ENCODE results near the gene C6orf52.
"Not testable (repeated sequence)": the region's sequence is repeated elsewhere in the genome, so short reads cannot be mapped to it uniquely, and the experiment has no call there.

Gene C6orf52

DNA sequence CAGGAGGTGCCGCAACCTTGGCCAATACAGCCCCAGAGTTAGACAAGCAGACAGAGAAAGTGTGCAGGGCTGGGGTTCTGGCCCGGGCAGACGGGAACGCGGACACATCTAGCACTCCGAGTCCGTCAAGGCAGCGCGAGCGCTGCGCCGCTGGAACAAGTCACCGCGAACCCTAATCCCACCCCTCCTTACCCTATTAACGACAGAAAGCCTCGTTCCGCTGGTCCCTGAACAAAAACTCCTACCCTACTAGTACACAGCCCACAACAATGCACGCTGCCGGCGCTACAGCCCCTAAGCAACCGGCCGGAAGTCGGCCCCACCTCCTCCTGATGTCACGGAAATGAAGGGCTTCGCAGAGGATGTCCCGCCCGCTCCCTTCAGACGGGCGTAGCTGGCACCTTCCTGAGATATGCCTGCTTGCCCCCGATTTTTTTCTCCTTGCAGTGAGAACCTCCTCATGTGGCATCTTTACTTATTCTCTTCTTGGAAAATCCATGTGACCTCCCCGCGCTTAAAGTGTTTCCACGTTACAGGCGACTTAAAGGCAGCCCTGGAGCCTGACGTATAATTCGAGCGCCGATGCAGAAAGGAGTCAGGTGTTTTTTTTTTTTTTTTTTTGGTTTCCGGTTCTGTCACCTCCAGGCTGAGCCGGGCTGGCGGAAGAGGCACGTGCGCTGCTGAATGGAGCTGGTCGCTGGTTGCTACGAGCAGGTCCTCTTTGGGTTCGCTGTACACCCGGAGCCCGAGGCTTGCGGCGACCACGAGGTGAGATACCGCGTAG lies at the start of gene C6orf52, which contains the start of gene PAK1IP1:
C6orf52 (minus strand) TSS at position 315 of the 784 bp plus-strand sequence. CDS start 7,066 bp downstream, outside the sequence.
PAK1IP1 (plus strand) TSS at position 671 of the 784 bp plus-strand sequence; CDS start at position 685, 14 bp downstream.
- DNase-seq: peak; percentile 81

DNA sequence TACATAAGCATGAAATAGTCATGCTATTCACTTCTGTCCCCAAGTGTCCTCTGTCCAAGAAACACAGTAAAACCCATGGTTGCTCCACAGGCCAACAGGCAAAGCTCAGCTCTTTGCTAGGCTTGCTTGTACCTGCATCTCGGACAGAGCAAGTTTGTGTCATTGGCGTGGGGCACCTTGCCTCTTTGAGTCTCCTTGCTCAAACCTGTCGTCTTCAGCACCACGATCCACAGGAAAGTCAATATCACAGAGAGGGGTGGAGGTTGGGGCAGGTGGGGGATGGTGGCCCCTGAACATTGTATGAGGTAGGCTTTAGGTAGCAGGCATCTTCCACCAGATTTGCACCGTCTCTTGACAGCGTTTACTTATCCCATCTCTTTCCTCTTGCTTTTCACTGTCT lies 49.1 kb upstream of the C6orf52 start:
- DNase-seq: no peak

DNA sequence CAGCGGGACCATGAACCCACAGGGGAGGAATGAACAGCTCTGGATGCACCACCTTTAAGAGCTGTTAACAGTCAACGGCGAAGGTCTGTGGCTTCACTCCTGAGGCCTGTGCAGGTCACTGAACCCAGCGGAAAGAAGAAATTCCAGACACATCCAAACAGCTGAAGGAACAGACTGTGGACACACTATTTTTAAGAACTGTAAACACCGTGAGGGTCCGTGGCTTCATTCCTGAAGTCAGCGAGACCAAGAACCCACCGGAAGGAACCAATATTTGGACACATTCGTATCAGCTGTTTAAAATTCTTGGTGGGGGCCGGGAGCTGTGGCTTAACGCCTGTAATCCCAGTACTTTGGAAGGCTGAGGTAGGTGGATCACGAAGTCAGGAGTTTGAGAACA lies 47.8 kb upstream of the C6orf52 start:
- no peak for DNase-seq

DNA sequence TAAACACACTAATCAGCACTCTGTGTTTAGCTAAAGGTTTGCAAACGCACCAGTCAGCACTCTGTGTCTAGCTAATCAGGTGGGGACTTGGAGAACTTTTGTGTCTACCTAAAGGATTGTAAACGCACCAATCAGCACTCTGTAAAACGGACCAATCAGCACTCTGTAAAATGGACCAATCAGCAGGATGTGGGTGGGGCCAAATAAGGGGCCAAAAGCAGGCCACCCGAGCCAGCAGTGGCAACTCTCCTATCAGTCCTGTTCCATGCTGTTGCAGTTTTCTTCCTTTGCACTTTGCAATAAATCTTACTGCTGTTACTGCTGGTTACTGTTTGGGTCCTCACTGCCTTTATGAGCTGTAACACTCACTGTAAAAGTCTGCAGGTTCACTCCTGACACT lies 47.2 kb upstream of the C6orf52 start:
- DNase-seq: not testable (repeated sequence)

DNA sequence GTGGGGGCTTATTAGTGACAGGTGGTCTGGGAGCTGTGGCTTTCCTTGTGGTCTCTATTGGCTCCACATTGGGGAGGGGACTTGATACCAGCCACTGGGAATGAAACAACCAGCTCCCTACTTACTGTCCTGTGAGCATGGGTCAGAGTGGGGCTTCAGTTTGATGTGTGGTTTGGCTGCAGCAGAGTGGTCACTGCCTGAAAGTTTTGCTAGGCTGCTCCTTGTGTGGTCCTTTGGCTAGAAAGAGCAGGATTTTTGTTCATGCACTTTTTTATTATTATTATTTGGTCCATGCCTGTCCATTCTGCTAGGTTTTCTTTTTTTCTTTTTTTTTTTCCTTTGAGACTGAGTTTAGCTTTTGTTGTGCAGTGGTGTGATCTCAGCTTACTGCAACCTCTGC lies 45.6 kb upstream of the C6orf52 start:
- DNase-seq: no peak

DNA sequence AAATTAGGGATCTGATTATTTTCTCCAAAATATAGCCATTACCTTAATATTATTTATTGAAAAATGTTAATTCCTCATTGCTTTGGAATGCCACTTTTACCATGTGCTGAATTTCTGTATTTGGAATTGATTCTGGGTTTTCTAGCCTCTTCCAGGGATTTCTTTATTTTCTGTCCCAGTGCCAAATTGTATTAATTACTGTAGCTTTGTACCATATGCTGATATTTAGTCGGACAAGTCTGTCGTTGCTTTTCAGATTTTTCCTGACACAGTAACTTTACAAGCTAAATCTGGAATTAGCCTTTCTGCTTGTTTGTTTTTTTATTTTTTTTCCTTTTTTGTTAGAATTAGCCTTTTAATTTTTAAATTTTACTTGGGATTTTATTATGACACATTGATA lies 42.3 kb upstream of the C6orf52 start:
- no peak for DNase-seq

DNA sequence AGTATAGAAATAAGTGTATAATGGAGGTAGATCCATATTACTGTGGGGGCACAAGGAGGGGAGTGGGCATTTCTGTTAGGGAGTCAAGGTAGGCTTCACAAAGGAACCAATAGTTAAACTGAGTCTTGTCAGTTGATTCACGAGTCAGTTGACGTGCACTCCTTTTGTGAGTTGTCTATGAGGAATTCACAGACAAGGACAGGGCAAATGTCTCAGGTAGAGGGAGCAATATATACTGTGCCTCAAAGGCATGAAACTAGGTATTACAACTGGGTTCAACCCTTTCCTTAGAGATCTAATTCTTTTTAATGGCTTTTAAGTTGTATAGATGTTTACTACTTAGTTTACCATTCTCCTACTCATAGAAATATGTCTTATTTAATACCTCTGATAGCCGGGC lies 39.4 kb upstream of the C6orf52 start:
- DNase-seq: no peak

DNA sequence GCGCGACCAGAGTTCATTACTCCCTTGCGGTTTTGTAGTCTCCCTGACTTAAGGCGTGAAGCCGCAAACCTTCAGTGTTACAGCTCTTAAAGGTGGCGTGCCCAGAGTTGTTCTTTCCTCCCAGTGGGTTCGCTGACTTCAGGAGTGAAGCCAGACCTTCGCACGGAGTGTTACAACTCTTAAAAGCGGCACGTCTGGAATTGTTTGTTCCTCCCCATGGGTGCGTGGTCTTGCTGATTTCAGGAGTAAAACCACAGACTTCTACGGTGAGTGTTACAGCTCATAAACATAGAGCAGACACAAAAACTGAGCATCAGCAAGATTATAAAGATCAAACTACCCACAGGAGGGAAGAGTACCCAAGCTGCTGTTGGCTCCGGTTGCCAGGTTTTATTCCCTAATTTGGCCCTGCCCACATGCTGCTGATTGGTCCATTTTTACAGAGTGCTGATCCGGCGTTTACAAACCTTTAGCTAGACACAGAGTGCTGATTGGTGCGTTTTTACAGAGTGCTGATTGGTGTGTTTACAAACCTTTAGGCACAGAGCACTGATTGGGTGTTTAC lies 38.8 kb upstream of the C6orf52 start:
- no peak for DNase-seq

DNA sequence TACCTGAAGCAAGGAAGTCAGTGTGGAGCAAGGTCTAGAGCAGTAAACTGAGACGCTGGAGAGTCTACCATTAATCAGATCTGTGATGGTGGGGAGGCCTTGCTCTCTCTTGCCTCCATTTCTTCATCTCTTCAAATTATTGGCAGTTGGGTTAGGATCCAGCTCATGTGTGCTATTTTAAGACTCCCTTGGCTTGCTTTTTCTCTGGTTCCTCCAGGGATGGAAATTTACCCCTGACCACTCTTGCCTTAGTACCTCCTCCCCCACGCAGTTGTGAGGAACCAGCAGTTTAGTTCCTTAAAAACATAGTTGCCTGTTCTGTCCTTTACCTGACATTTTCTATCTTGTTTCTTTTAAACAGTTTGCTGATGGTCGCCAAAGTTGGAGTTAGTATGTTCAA lies 35.8 kb upstream of the C6orf52 start:
- DNase-seq: no peak

DNA sequence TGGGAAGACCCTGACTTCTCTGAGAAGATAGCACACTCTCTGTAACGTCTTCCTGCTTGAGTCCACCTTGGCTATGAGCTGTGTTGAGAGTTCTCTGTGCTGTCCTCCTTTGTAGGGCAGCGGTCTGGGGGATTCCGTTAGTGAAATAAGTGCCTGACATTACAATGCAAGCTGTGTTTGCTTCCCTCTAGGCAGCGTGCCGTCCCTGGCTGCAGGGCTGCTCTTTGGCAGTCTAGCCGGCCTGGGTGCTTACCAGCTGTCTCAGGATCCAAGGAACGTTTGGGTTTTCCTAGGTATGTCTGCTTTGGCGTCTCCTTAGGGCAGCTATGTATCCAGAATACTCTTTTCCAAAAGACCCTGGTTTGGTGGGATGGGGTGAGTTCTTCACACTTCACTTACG lies 31.3 kb upstream of the C6orf52 start:
- DNase-seq: no peak

DNA sequence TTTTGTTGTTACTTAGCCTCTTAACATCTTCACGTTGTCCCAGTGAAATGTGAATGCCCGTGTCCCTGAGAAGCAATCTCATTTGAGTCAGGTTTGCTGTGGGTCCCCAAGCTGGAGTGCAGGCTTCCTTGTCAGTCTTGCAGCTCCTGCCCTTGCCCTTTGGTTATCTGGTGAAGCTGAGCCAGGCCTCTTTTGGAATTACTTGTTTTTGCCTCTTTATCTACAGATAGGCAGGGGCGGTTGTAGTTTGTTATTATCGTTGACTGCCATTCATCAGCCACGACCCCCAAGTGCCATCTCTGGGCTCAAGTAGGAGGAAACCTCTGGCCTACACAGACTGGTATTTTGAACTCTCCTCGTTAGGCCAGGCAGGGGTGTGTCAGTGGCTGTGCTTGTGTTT lies 30.6 kb upstream of the C6orf52 start:
- no peak for DNase-seq

DNA sequence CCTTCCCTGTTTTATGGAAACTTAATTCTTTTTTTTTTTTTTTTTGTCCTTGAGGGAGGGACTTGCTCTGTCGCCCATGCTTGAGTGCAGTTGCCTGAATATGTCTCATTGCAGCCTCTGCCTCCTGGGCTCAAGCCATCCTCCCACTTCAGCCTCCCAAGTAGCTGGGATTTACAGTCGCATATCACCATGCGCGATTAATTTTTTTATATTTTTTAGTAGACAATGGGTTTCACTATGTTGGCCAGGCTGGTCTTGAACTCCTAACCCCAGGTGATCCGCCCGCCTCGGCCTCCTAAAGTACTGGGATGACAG lies 29.1 kb upstream of the C6orf52 start:
- no peak for DNase-seq

DNA sequence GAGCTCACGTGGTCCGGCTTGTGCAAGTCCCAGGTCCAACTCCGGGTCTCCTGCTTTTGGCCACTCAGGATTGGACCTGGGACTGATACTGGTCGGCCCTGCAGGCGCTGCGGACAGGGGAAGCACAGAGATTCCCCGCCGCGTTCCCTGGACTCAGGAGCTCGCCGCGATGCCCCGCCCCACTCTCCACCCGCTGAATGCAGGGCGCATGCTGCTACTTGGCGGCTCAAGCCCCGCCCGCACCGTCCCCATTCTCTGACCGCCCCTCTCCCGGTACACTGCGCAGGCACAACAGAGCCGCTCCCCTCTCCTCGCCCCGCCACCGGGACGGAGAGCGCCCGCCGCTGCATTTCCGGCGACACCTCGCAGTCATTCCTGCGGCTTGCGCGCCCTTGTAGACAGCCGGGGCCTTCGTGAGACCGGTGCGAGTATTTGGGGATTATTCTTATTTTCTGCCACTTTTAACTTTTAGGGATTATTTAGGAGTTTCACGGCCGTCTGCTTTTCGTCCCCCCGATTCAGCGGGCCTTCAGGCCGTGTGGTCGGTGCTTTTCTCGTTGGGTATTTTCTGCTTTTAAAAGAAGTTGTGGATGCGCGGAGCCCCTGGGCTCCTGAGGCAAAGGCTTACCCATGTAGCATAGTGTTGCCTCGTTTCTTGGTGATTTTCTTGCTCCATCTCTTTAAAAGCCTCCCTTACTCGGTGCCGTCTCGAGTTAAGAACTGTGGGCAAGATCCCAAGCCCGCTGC lies 28.6 kb upstream of the C6orf52 start, which contains the start of gene TMEM14C:
TMEM14C (plus strand) TSS at position 251 of the 747 bp plus-strand sequence. CDS start 1,544 bp downstream, outside the sequence.
- peak; percentile 76 for DNase-seq

DNA sequence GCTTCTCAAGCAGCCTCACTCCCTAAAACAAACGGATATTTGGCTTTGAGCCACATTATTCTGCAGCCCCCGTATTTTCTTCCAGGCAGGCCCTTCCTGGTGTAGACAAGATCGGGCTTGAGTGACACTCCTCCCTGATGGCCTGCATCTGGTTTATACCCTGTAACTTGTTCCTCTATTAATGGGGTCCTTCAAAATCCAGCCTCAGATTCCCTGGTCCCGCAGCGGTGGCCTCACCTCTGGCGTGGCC lies 28.1 kb upstream of the C6orf52 start:
- DNase-seq: no peak

DNA sequence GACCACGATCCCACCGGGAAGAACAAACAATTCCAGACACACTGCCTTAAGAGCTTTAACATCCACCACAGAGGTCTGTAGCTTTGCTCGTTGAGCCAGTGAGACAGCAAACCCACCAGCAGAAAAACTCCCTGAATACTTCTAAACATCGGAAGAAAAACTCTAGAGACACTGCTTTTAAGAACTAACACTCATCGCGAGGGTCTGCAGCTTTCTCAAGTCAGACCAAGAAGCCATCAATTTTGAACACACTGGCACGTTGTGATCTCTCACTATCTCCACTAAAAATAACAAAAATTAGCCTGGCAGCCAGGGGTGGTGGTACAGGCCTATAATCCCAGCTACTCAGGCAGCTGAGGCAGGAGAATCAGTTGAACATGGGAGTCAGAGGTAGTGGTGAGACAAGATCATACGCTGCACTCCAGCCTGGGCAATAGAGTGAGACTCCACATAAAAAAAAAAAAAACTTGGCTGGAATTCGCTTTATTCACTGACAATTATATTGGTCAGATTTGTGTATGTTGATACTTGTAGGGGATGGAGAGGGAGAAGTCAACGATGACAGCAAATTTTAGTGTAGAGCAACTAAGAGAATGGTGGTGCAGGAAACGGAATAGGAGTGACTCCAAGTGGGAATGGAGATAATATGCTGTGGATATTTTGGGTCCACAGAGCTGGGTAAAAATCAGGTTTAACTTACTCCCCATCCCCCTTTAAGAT lies 27.6 kb upstream of the C6orf52 start:
- no peak for DNase-seq

DNA sequence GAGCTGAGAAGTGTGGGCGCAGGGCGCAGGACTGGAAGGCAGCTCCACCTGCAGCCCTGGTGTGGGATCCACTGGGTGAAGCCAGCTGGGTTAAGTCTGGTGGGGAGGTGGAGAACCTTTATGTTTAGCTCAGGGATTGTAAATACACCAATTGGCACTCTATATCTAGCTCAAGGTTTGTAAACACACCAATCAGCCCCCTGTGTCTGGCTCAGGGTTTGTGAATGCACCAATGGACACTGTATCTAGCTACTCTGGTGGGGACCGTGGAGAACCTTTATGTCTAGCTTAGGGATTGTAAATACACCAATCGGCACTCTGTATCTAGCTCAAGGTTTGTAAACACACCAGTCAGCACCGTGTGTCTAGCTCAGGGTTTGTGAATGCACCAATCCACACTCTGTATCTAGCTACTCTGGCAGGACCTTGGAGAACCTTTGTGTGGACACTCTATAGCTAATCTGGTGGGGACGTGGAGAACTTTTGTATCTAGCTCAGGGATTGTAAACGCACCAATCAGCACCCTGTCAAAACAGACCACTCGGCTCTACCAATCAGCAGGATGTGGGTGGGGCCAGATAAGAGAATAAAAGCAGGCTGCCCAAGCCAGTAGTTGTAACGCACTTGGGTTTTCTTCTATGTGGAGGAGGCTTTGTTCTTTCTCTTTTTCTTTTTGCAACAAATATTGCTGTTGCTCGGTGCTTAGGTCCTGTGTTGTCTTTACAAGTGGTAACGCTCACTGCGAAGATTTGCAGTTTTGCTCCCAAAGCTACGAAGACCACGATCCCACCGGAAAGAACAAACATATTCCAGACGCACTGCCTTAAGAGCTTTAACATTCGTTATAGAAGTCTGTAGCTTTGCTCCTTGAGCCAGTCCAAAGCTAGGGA lies 26.8 kb upstream of the C6orf52 start:
- not testable (repeated sequence) for DNase-seq

DNA sequence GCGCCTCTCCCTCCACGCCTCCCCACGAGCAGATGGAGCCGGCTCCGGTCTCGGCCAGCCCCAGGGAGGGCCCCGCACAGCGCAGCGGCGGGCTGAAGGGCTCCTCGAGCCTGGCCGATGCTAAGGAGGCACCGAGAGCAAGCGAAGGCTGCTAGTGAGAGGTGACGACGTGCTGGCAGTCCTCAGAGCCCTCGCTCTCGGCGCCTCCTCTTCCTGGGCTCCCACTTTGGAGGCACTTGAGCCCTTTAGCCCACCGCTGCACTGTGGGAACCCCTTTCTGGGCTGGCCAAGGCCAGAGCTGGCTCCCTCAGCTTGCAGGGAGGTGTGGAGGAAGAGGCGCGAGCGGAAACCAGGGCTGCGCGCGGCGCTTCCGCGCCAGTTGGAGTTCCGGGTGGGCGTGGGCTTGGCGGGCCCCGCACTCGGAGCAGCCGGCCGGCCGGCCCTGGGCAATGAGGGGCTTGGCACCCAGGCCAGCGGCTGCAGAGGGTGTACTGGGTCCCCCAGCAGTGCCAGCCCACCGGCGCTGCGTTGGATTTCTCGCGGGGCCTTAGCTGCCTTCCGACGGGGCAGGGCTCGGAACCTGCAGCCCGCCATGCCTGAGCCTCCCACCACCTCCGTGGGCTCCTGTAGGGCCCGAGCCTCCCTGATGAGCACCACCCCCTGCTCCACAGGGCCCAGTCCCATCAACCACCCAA lies 26.0 kb upstream of the C6orf52 start:
- no peak for DNase-seq

DNA sequence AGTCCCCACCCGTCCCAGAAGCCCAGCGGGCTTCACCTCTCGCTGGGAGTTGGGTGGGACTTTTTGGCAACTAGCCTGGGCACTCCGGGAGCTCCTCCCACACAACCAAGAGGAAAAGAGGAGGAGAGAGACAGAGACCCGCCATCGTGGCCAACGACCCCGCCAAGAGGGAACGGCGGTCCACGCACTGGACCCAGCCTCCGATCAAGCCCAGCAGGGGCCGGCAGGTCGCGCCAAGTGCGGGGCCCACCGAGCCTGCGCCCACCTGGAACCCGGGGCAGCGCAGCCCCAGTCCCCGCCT lies 25.5 kb upstream of the C6orf52 start:
- DNase-seq: no peak

DNA sequence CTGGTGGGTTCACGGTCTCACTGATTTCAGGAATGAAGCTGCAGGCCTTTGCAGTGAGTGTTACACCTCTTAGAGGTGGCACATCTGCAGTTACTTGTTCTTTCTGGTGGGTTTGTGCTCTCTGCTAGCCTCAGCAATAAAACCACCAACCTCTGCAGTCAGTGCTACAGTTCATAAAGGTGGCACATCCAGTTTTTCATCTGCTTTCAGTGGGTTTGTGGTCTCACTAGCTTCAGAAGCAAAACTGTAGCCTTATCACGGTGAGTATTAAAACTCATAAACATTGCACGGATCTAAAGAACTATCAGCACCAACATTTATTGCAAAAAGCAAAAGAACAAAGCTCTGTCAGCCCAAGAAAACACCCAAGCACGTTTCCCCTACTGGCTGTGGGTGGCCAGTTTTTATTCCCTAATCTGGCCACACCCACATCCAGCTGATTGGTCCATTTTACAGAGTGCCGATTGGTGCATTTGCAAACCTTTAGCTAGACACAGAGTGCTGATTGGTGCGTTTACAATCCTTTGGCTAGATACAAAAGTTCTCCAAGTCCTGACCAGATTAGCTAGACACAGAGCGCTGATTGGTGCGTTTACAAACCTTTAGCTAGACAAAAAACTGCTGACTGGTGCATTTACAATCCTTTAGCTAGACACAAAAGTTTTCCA lies 25.0 kb upstream of the C6orf52 start:
- no peak for DNase-seq

DNA sequence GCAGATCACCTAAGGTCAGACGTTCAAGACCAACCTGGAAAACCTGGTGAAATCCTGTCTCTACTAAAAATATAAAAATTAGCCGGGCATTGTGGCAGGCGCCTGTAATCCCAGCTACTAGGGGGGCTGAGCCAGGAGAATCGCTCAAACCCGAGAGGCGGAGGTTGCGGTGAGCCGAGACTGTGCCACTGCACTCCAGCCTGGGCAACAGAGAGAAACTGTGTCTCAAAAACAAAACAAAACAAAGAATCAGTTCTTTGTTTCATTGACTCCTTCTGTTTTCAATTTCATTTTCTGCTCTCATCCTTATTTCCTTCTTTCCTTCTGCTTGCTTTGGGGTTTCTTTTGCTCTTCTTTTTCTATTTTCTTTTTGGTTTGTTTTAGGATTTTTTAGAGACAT lies 19.5 kb upstream of the C6orf52 start:
- no peak for DNase-seq

DNA sequence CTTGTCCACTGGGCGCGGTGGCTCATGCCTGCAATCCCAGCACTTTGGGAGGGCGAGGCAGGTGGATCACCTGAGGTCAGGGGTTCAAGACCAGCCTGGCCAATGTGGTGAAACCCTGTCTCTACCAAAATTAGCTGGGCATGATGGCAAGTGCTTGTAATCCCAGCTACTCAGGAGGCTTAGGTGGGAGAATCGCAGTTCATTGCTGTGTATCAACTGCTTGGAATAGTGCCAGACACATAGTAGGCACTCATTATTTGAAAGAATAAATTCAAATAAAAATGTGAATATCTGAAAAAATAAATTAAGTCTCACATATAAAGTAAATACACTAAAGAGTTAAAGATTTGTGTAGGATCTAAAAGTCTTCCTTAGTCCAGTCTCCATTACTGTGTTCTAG lies 2.2 kb upstream of the C6orf52 start:
- DNase-seq: no peak

Measured in DMS153 (cell line).